Lower lobe of right lung (tissue), 2 donors: Measurements from ENCODE around the gene MTFR1L. TPM values are rescaled to one million over a fixed set of nuclear protein-coding genes. Genes with fewer than 3 reads are reported as not detected.
"Not testable (repeated sequence)": the region's sequence is repeated elsewhere in the genome, so short reads cannot be mapped to it uniquely, and the experiment has no call there.

ENCODE experiments used
- ATAC-seq, 2 donors: fragments of 200-7000 bp; cut with Tn5 transposase; one replicate each; pipeline ENCODE4 v1.9.1; 2020 to 2022; ENCODE audit warnings: mild to moderate bottlenecking in 2 of 2, moderate library complexity in 2 of 2
- DNase-seq: peaks from one replicate; pipeline ENCODE4 v3.0.0-alpha.2; 2020
- H3K27ac ChIP-seq: fragments of 200-600 bp; one replicate; pipeline ENCODE4 v1.8.0; 2022
- H3K27me3 ChIP-seq: fragments of 200-600 bp; one replicate; pipeline ENCODE4 v1.8.0; 2022; ENCODE audit warnings: low read depth
- H3K36me3 ChIP-seq: fragments of 200-600 bp; one replicate; pipeline ENCODE4 v1.8.0; 2022; ENCODE audit warnings: mild to moderate bottlenecking
- H3K4me1 ChIP-seq: fragments of 200-600 bp; one replicate; pipeline ENCODE4 v1.8.0; 2022
- H3K4me3 ChIP-seq: fragments of 200-600 bp; one replicate; pipeline ENCODE4 v1.8.0; 2022; ENCODE audit warnings: mild to moderate bottlenecking
- H3K9me3 ChIP-seq: fragments of 200-600 bp; one replicate; pipeline ENCODE4 v1.8.0; 2022
- intact Hi-C: fragments of 100-400 bp; cut with DNase I; formaldehyde crosslinking; loops from one replicate; pipeline ENCODE4 v1.11.0; 2022
- total RNA-seq: library from RNA; stranded (reverse); fragmentation: NEBNext Ultra II Directional; extraction: Animal tissue kit (Norgen Biotek cat#: 25700); gene quantifications from one replicate; pipeline ENCODE4 v1.2.1, GENCODE V29; 2021
- TF ChIP-seq, protein P1 (sequence below): fragments of 200-600 bp; IDR thresholded peaks from one replicate; pipeline ENCODE4 v1.8.0; 2022; ENCODE audit warnings: antibody characterized with exemption, mild to moderate bottlenecking
- donor health status: DM: no; HTN: yes; CAD: no; lungs with severe emphysema.

The MTFR1L gene
- total RNA-seq, 1 donor from 2014 or later, result 51.1 TPM

DNA sequence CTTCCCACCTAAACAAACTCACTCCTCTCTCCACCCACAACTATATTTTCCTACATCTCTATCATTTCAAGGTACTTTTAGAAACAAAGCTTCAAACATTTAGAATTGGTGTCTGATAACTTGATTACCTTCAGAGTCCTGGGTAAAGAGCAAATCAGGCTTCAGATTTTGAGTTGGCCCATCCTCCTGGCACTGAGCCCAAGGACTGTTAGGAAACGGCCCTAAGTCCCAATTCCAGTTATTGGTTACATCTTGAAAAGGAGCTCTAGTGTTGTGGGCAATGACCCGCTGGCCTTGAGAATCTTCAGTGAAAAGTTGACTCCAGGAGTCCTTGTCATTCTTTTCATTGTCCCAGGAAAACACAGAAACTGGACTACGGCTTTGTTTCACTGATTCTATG, 15.1 kb downstream of the MTFR1L start:
- H3K36me3 ChIP-seq, result peaks cover 46% of the 10 kb centered on the region
- intact Hi-C loops, result no loop called here

DNA sequence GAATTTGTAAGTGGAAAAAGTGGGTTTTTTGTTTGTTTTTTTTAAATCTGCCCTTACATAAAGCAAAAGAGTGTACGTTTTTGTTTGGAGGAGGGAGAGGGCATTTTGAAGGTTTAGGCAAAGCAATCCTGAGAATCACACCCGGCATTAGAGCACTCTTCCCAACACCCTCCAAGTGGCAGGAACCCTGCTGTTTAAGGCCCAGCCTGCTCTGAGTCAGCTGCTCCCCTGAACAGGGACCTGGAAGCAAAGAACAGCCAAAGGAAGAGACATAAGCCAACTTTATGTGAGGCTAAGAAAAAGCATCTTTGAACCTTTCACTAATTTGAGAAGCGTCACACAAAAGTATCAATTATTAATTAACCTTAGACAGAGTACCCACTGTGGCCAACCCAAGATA, 16.9 kb downstream of the MTFR1L start:
- no peak for DNase-seq
- H3K9me3 ChIP-seq, result no peaks in the 10 kb centered on the region
- no peak overlapping the region for H3K27ac ChIP-seq
- no peak for ATAC-seq
- H3K27me3 ChIP-seq, result no peaks in the 10 kb centered on the region
- intact Hi-C loops, result no loop called here
- H3K36me3 ChIP-seq, result peaks cover 28% of the 10 kb centered on the region
- no peak overlapping the region for H3K4me3 ChIP-seq
- H3K4me1 ChIP-seq, result no peaks in the 10 kb centered on the region
- TF ChIP-seq, protein P1, sequence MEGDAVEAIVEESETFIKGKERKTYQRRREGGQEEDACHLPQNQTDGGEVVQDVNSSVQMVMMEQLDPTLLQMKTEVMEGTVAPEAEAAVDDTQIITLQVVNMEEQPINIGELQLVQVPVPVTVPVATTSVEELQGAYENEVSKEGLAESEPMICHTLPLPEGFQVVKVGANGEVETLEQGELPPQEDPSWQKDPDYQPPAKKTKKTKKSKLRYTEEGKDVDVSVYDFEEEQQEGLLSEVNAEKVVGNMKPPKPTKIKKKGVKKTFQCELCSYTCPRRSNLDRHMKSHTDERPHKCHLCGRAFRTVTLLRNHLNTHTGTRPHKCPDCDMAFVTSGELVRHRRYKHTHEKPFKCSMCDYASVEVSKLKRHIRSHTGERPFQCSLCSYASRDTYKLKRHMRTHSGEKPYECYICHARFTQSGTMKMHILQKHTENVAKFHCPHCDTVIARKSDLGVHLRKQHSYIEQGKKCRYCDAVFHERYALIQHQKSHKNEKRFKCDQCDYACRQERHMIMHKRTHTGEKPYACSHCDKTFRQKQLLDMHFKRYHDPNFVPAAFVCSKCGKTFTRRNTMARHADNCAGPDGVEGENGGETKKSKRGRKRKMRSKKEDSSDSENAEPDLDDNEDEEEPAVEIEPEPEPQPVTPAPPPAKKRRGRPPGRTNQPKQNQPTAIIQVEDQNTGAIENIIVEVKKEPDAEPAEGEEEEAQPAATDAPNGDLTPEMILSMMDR, result no peak

More for the DNA sequence above, 15.1 kb downstream of the MTFR1L start:
- no peaks in the 10 kb centered on the region for H3K9me3 ChIP-seq
- no peak overlapping the region for H3K27ac ChIP-seq
- no peak for ATAC-seq
- H3K27me3 ChIP-seq, result no peaks in the 10 kb centered on the region
- no peaks in the 10 kb centered on the region for H3K4me1 ChIP-seq
- TF ChIP-seq, protein P1, result no peak
- no peak for DNase-seq
- no peak overlapping the region for H3K4me3 ChIP-seq

DNA sequence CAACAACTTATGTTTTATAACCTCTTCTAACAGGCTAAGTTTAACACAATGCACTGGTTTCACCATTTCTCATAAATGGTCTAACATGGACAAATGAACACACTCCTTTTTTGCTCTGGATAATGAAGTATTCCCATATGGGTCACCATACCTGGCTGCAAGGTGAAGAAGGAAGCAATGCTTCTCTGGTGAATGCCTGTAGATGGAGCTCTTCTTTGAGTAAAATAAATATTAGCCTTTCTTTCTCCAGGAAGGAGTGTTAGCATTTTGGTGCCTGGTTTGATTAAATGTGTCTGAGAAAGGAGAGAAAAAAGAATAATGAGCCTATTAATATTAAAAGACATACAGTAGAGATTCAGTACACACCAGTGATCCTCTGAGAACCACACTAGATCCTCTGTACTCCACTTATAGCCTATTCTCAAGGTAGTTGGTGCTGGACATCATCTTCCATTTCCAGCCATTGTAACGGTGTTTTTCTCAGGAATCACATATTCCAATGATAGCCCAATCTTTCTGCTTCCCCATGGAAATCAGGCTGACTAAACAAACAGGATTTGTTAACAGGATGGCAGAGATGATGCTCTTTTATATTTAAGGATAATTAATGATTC, 17.6 kb downstream of the MTFR1L start:
- no peak overlapping the region for H3K27ac ChIP-seq
- H3K36me3 ChIP-seq, result peaks cover 22% of the 10 kb centered on the region
- H3K4me3 ChIP-seq, result no peak overlapping the region
- no peak for DNase-seq
- TF ChIP-seq, protein P1, result peak; percentile 40
- peak in 1 of 2 donors; percentile 64 for ATAC-seq
- H3K4me1 ChIP-seq, result no peaks in the 10 kb centered on the region
- H3K9me3 ChIP-seq, result no peaks in the 10 kb centered on the region
- no peaks in the 10 kb centered on the region for H3K27me3 ChIP-seq
- intact Hi-C loops, result no loop called here

DNA sequence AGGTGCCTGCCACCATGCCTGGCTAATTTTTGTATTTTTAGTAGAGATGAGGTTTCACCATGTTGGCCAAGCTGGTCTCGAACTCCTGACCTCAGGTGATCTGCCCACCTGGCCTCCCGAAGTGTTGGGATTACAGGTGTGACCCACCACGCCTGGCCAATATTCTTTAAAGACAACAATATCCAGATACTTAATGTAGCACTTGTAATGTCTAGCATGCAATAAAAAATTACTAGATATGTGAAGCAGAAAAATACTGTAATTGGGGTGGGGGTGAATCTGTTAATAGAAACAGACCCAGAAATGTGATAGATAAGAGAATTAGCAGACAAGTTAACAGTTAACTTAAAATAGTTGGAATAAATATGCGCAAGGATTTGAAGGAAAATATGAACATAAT, 20.1 kb downstream of the MTFR1L start:
- H3K4me1 ChIP-seq, ATAC-seq, H3K27me3 ChIP-seq, DNase-seq, H3K36me3 ChIP-seq, H3K9me3 ChIP-seq, H3K4me3 ChIP-seq, H3K27ac ChIP-seq, intact Hi-C loops: not testable (repeated sequence)

DNA sequence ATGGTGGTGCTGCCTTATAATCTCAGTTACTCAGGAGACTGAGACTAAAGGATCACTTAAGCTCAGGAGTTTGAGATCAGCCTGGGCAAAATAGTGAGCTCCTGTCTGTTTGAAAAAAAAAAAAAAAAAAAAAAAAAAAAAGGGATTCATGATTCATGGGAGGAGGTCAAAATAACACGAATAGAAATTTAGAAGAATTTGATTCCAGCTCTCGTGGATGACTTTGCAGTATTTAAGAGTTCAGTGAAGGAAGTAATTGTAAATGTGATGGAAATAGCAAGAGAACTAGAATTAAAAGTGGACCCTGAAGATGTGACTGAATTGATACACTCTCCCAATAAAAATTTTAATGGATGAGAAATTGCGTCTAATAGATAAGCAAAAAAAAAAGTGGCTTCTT, 23.7 kb downstream of the MTFR1L start:
- intact Hi-C loops, result no loop called here
- no peak for ATAC-seq
- H3K27me3 ChIP-seq, result no peaks in the 10 kb centered on the region
- no peaks in the 10 kb centered on the region for H3K9me3 ChIP-seq
- no peaks in the 10 kb centered on the region for H3K36me3 ChIP-seq
- no peak overlapping the region for H3K27ac ChIP-seq
- no peak for DNase-seq
- H3K4me3 ChIP-seq, result no peak overlapping the region
- H3K4me1 ChIP-seq, result no peaks in the 10 kb centered on the region
- TF ChIP-seq, protein P1, result no peak

DNA sequence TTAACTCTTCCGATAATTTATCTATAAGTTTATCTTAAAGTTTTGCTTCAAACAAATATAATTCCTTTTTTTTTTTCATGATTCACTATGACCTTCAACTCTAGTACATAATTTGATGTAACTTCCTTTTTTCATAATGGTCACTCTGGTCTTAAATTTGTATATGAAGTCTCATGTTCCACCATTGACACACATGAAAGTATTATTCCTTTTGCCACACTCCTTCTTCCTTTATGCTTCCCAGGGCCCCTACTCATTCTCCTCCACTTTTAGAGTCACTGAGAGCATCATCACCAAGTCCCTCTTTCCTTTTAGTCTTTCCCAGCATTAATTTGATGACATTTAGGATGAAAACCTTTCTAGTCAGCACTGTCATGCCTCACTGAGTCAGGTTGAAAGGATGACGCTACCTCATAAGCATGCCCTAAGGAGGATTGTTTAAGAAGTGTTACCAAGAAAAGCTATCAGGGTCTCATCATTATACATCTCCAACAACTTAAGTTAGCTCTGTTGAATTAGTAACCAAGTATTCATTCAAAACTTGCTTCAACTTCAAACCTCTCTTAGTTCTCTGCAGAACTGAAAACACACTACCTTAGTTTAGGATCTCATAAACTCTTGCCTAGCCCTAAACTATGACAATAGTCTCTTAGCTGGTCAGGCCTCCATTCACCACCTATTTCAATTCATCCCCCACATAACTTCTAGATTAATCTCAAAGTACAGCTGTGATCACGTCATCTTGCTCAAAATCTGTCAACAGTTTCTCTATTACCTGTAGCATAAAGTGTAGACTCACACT, 25.0 kb downstream of the MTFR1L start:
- Histone ChIP-seq H3K36me3 (no peaks in the 10 kb centered on the region), H3K27me3 (no peaks in the 10 kb centered on the region), H3K4me1 (no peaks in the 10 kb centered on the region), H3K27ac (no peak overlapping the region), H3K4me3 (no peak overlapping the region), H3K9me3 (no peaks in the 10 kb centered on the region)
- DNase-seq (no peak), ATAC-seq (no peak)
- intact Hi-C loops, result no loop called here
- TF ChIP-seq, protein P1, result no peak
